Measurements from ENCODE around the gene SLC24A5.

SLC24A5 gene

DNA sequence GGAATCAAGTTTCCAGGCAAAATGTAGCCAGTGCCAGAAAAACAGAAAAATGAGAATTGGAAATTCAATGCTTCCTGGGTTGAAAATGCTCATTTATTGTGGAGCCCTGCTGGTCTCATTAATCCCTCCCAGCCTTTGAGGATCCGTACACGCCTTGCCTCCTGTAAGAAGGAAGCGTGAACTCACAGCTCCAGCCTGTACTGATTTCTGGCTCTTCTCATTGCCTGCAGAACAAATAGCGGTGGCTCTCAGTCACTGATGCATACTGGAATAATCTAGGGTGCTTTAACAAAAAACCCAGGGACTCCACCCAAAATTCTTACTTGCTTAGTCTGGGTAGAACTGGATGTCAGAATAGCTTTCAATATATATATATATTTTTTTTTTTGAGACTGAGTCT, 29.3 kb upstream of the SLC24A5 start:
- no peak overlapping the region for H3K4me3 ChIP-seq (ENCODE audit: low read depth, low read length)
- DNase-seq (ENCODE audit: low read depth), result no peak
- in situ Hi-C loops (cut with HindIII; ENCODE audit: low sequenced_read_pairs), result no loop called here
- TF ChIP-seq, protein P1, sequence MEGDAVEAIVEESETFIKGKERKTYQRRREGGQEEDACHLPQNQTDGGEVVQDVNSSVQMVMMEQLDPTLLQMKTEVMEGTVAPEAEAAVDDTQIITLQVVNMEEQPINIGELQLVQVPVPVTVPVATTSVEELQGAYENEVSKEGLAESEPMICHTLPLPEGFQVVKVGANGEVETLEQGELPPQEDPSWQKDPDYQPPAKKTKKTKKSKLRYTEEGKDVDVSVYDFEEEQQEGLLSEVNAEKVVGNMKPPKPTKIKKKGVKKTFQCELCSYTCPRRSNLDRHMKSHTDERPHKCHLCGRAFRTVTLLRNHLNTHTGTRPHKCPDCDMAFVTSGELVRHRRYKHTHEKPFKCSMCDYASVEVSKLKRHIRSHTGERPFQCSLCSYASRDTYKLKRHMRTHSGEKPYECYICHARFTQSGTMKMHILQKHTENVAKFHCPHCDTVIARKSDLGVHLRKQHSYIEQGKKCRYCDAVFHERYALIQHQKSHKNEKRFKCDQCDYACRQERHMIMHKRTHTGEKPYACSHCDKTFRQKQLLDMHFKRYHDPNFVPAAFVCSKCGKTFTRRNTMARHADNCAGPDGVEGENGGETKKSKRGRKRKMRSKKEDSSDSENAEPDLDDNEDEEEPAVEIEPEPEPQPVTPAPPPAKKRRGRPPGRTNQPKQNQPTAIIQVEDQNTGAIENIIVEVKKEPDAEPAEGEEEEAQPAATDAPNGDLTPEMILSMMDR (IDR thresholded peaks at IDR 0.05; ENCODE audit: low read depth, low read length, missing control alignments), result no peak

- no peak overlapping the region for H3K4me3 ChIP-seq (ENCODE audit: low read depth, low read length)
- TF ChIP-seq, protein P1 (IDR thresholded peaks at IDR 0.05; ENCODE audit: low read depth, low read length, missing control alignments), result no peak
- in situ Hi-C loops (cut with HindIII; ENCODE audit: low sequenced_read_pairs), result no loop called here
- no peak for DNase-seq (ENCODE audit: low read depth)
Measured at GRCh38 chr15:48096355-48096786, 24.4 kb upstream of the SLC24A5 start.

DNA sequence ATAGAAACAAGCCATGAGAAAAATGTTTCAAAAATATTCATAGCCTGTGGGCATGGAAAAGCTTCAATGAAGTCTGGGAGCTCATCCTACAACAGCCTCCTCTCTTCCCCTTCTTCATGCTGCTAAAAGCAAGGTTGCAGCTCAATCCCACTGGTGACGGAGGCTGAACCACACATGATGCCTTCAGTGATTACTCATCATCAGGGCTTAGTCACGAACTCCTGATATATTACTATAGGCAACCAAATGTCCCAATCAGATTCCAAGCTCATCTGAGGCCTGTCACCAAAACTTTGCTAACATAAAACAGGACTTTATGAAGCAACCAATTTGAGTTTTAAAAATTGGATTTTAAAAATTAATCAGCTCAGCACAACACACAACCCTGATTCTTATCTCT, 24.0 kb upstream of the SLC24A5 start:
- in situ Hi-C loops (cut with HindIII; ENCODE audit: low sequenced_read_pairs), result no loop called here
- H3K4me3 ChIP-seq (ENCODE audit: low read depth, low read length), result no peak overlapping the region
- DNase-seq (ENCODE audit: low read depth), result peak; percentile 52
- TF ChIP-seq, protein P1 (IDR thresholded peaks at IDR 0.05; ENCODE audit: low read depth, low read length, missing control alignments), result no peak

DNA sequence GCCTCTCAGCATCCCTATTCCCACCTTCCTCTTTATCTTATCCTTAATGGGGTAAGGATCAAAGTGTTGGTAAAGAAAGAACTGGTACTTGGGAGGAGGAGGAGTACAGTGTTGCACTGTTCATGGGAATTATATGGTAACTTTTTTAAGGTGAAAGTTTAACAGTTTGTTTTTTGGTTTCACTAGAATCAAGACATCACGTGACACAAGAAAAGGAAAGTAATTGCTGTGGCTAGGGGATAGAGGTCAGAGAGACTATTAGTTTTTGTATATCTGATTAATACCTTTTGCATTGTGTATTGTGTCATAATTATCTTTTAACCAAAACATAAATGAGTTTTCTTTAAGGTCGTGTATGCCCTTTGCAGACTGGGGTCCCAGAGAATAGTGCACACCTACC, 23.5 kb upstream of the SLC24A5 start:
- DNase-seq (ENCODE audit: low read depth), result no peak
- H3K4me3 ChIP-seq (ENCODE audit: low read depth, low read length), result no peak overlapping the region
- in situ Hi-C loops (cut with HindIII; ENCODE audit: low sequenced_read_pairs), result no loop called here
- TF ChIP-seq, protein P1 (IDR thresholded peaks at IDR 0.05; ENCODE audit: low read depth, low read length, missing control alignments), result no peak

- H3K4me3 ChIP-seq (ENCODE audit: low read depth, low read length), result no peak overlapping the region
- in situ Hi-C loops (cut with HindIII; ENCODE audit: low sequenced_read_pairs), result no loop called here
- no peak for DNase-seq (ENCODE audit: low read depth)
- TF ChIP-seq, protein P1 (IDR thresholded peaks at IDR 0.05; ENCODE audit: low read depth, low read length, missing control alignments), result no peak
Measured at GRCh38 chr15:48101376-48101961, 19.3 kb upstream of the SLC24A5 start.

DNA sequence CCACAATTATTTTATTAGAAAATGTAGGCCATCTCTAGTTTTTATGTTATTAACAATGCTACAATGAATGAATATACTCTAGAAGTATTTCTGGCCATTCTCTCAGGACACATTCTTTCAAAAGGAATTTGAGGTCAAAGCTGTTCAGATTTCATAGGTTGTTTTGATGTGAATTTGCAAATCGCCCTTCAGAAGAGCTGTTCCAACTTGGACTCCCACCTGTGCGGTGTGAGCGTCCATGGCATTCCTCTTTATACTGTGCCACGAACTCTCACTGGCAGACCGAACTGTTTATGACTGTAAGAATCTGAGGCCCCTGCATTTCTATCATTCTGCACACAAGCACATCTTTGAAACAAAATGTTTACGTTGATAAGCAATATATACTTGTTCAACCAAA, 18.6 kb upstream of the SLC24A5 start:
- TF ChIP-seq, protein P1 (IDR thresholded peaks at IDR 0.05; ENCODE audit: low read depth, low read length, missing control alignments), result no peak
- no peak overlapping the region for H3K4me3 ChIP-seq (ENCODE audit: low read depth, low read length)
- in situ Hi-C loops (cut with HindIII; ENCODE audit: low sequenced_read_pairs), result no loop called here
- DNase-seq (ENCODE audit: low read depth), result peak; percentile 27
